Transverse colon (tissue), 4 donors: ENCODE data around the gene NUMB. TPM values are rescaled to one million over a fixed set of nuclear protein-coding genes. Genes with fewer than 3 reads are reported as not detected.

Source experiments
- DNase-seq: peaks from one replicate; pipeline ENCODE4 v3.0.0-alpha.2; 2019
- H3K27ac ChIP-seq, 4 donors: fragments of 200-600 bp; sonication (generic); 2 replicates each; pipeline ENCODE4 v1.5.1; 2016 to 2018; ENCODE audit warnings: inconsistent platforms in 4 of 4
- H3K27me3 ChIP-seq: fragments of 200-600 bp; sonication (generic); 2 replicates; pipeline ENCODE4 v1.5.1; 2017; ENCODE audit warnings: inconsistent platforms
- H3K36me3 ChIP-seq, 4 donors: fragments of 200-600 bp; sonication (generic); 2 replicates each; pipeline ENCODE4 v1.5.1; 2017 to 2019; ENCODE audit warnings: inconsistent platforms in 4 of 4
- H3K4me1 ChIP-seq, 4 donors: fragments of 200-600 bp; sonication (generic); 2 replicates each; pipeline ENCODE4 v1.5.1; 2017 to 2020; ENCODE audit warnings: inconsistent platforms in 4 of 4
- H3K4me3 ChIP-seq, 4 donors: fragments of 200-600 bp; sonication (generic); 1 replicate in 1 of 4; 2 replicates in 3 of 4; pipeline versions ENCODE4 v1.5.1 to v1.6.1; 2017 to 2019; ENCODE audit warnings: inconsistent platforms in 4 of 4
- H3K9me3 ChIP-seq, 2 donors: fragments of 200-600 bp; sonication (generic); 2 replicates each; pipeline ENCODE4 v1.5.1; 2017 to 2019; ENCODE audit warnings: inconsistent platforms in 2 of 2
- EP300 ChIP-seq: sonication (generic); formaldehyde crosslinking; IDR thresholded peaks from one replicate; pipeline ENCODE4 v1.6.1; 2017; ENCODE audit warnings: antibody characterized with exemption, low read depth
- POLR2A ChIP-seq: fragments of 450-650 bp; IDR thresholded peaks from one replicate; pipeline ENCODE4 v1.6.1; 2016; ENCODE audit warnings: antibody characterized with exemption, mild to moderate bottlenecking, moderate library complexity
- POLR2AphosphoS5 ChIP-seq, 3 donors: sonication (generic); formaldehyde crosslinking; IDR thresholded peaks; one replicate each; pipeline ENCODE4 v1.6.1; 2016; ENCODE audit warnings: antibody characterized with exemption in 3 of 3
- WGBS, 2 donors: methylation state at CpG; one replicate each; pipeline ENCODE4 v1.1.5; 2018; ENCODE audit warnings: low coverage in 1 of 2; 5-methylcytosine and 5-hydroxymethylcytosine counted together
- in situ Hi-C, 4 donors: fragments of 200-750 bp; cut with MboI; loops; one replicate each; pipeline versions ENCODE4 v1.15.0 to v1.15.1; 2017; ENCODE audit warnings: low sequenced_read_pairs in 3 of 4, low pct_ligation_motif_present in 1 of 4, low pct_unique_long_range_greater_than_20kb in 1 of 4
- intact Hi-C: fragments of 100-400 bp; cut with DNase I; formaldehyde crosslinking; loops from one replicate; pipeline ENCODE4 v1.15.1; 2023; ENCODE audit warnings: low total_unique reads
- total RNA-seq, 4 donors: library from RNA; depleted of rRNA; stranded (reverse); fragments of >200 nt; gene quantifications; one replicate each; pipeline ENCODE4 v1.1.0, GENCODE V29; 2016
- TF ChIP-seq, protein P1 (sequence below), 5 experiments: fragments of 200-600 bp in 3 of 5; fragments of 450-650 bp in 2 of 5; sonication (generic) in 3 of 5; IDR thresholded peaks; 1 replicate in 2 of 5; 2 replicates in 3 of 5; pipeline ENCODE4 v1.5.1; 2016 to 2017; ENCODE audit warnings: antibody characterized with exemption in 5 of 5, inconsistent platforms in 3 of 5, mild to moderate bottlenecking in 2 of 5, moderate library complexity in 1 of 5

Gene NUMB
- total RNA-seq, 4 donors from 2014 or later, result 64.7 to 117 (median 103) TPM

DNA sequence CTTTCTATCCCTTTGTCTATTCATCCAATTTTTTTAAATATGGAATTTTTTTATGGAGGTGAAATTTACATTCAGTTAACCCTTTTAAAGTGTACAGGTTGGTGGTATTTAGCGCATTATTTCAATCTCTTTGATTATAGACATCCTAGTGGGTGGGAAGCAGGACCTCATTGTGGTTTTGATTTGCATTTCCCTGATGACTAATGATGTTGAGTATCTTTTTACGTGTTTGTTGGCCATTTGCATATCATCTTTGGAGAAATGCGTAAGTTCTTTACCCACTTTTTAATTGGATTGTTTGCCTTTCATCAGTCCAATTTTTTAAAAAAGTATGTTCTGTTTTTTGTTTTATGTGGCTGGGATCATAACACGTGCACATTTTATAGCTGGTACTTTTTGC is 200.3 kb downstream of the NUMB start:
- Histone ChIP-seq H3K36me3 (no peaks in the 10 kb centered on the region), H3K9me3 (no peaks in the 10 kb centered on the region), H3K4me1 (no peaks in the 10 kb centered on the region), H3K27ac (no peak overlapping the region), H3K27me3 (no peaks in the 10 kb centered on the region), H3K4me3 (no peak overlapping the region)
- intact Hi-C loops, result no loop called here
- DNase-seq, result no peak
- in situ Hi-C loops, result no loop called here
- TF ChIP-seq, protein P1, sequence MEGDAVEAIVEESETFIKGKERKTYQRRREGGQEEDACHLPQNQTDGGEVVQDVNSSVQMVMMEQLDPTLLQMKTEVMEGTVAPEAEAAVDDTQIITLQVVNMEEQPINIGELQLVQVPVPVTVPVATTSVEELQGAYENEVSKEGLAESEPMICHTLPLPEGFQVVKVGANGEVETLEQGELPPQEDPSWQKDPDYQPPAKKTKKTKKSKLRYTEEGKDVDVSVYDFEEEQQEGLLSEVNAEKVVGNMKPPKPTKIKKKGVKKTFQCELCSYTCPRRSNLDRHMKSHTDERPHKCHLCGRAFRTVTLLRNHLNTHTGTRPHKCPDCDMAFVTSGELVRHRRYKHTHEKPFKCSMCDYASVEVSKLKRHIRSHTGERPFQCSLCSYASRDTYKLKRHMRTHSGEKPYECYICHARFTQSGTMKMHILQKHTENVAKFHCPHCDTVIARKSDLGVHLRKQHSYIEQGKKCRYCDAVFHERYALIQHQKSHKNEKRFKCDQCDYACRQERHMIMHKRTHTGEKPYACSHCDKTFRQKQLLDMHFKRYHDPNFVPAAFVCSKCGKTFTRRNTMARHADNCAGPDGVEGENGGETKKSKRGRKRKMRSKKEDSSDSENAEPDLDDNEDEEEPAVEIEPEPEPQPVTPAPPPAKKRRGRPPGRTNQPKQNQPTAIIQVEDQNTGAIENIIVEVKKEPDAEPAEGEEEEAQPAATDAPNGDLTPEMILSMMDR (IDR thresholded peaks at IDR 0.05), result no peak
- TF ChIP-seq EP300, result no peak
- TF ChIP-seq POLR2A, result no peak
- TF ChIP-seq POLR2AphosphoS5 (IDR thresholded peaks at IDR 0.05), result no peak
- 69 to 74% methylated on average over 4 of the region's 4 CpGs for WGBS, 2 donors

DNA sequence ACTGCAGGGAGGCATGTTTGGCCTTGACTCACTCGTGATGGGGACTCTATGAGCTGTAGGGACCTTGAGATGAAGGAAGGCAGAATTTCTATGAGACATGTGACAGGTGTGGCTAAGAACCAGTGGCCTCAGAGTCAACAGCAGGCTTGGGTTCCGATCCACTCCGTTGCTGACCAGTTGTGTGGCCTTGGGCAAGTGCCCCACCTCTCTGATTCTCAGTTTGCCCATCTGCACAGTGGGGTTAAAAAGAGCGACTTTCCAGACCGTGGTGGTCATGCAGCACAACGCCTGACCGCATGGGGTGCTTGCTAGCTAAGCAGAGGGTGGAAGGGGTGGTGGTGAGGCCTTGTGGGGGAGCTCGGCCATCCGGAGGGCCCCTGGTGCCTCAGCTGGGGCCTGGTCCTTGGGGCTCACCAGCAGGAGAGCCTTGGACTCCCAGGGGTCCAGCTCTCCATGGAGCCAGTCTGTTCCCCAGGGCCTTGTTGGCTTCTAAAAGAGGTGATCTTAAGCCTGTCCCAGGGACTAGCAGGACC is 202.6 kb downstream of the NUMB start:
- Histone ChIP-seq H3K27me3 (no peaks in the 10 kb centered on the region), H3K9me3 (no peaks in the 10 kb centered on the region), H3K27ac (no peak overlapping the region), H3K36me3 (no peaks in the 10 kb centered on the region), H3K4me1 (no peaks in the 10 kb centered on the region), H3K4me3 (no peak overlapping the region)
- in situ Hi-C loops (no loop called here), intact Hi-C loops (no loop called here)
- TF ChIP-seq EP300, result no peak
- TF ChIP-seq POLR2A, result no peak
- TF ChIP-seq, protein P1 (IDR thresholded peaks at IDR 0.05), result no peak
- TF ChIP-seq POLR2AphosphoS5 (IDR thresholded peaks at IDR 0.05), result no peak
- WGBS, 2 donors, result 84 to 90% methylated on average over 2 to 9 of the region's 9 CpGs
- no peak for DNase-seq

DNA sequence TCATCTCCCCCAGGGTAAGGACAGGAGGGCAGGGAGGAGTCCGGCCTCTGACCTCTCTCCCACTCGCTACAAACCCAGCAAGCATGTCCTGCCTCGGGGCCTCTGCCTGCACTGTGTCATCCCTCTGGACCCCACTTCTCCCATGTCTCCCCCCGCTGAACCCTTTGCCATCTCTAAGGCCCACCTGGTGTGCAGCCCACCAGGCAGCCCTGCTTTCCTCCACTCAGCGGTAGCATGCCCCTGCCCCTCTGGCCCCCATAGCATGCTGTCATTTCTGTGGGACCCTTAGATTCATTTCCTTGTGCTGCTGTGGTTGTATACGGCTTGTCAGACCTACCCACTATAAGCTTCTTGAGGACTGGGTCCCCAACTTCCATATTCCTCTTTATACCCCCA is 203.3 kb downstream of the NUMB start:
- Histone ChIP-seq H3K27me3 (no peaks in the 10 kb centered on the region), H3K36me3 (no peaks in the 10 kb centered on the region), H3K9me3 (no peaks in the 10 kb centered on the region), H3K27ac (no peak overlapping the region), H3K4me3 (no peak overlapping the region), H3K4me1 (no peaks in the 10 kb centered on the region)
- no peak for DNase-seq
- TF ChIP-seq, protein P1 (IDR thresholded peaks at IDR 0.05), result no peak
- no peak for TF ChIP-seq POLR2AphosphoS5 (IDR thresholded peaks at IDR 0.05)
- in situ Hi-C loops (no loop called here), intact Hi-C loops (no loop called here)
- 92% methylated on average over 6 of the region's 6 CpGs; no CpG with 5 or more reads in 1 of the 2 donors for WGBS, 2 donors

DNA sequence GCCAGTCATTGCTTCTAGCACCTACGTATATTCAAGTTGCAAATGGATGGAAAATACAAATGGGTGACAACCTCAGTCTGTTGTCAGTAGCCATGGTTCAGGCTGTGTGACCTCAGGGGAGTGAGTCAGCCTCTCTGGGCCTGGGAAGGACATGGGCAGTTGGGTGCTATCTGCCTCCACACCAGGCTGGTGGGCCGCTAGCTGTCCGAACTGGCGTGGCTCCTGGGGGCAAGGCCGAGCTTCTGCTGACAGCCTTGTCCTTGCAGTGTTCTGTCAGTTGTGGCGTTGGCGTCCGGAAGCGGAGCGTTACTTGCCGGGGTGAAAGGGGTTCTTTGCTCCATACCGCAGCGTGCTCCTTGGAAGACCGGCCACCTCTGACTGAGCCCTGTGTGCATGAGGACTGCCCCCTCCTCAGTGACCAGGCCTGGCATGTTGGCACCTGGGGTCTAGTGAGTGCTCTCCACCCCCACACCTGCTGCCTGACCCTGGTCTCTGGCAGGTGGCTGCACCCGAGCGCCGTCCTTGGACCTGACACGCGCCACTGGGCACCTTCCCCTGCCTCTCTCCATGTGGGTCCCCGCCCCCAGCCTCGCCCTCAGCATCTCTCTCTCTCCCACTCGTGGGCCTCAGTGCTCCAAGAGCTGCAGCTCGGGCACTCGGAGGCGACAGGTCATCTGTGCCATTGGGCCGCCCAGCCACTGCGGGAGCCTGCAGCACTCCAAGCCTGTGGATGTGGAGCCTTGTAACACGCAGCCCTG is 203.9 kb downstream of the NUMB start:
- Histone ChIP-seq H3K4me3 (no peak overlapping the region), H3K9me3 (no peaks in the 10 kb centered on the region), H3K27ac (no peak overlapping the region), H3K27me3 (no peaks in the 10 kb centered on the region), H3K4me1 (no peaks in the 10 kb centered on the region), H3K36me3 (no peaks in the 10 kb centered on the region)
- TF ChIP-seq EP300 (no peak), POLR2AphosphoS5 (IDR thresholded peaks at IDR 0.05) (no peak), POLR2A (no peak)
- TF ChIP-seq, protein P1 (IDR thresholded peaks at IDR 0.05), result no peak
- in situ Hi-C loops, result no loop called here
- 80 to 89% methylated on average over 1 to 28 of the region's 28 CpGs for WGBS, 2 donors
- intact Hi-C loops, result no loop called here
- no peak for DNase-seq
